Measurements from ENCODE around the gene DYNLRB2.

The DYNLRB2 gene

DNA sequence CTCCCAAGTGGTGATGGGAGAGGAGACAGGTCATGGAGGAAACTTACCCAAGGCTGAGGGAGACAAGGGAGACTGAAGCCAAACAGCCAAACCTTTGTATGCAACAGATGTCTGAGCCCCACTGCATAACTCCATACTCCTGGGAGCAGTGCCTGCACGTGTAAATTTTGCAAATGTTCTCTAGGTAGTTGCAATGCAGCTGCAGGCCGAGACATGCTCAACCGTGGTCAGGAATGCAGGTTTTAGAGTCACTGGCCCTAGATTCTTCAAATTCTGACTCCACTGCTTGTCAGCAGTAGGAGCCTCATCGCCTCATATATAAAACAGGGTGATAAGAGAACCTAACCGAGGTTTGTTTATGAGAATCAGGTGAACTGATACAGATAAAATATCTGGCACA lies 11.5 kb downstream of the DYNLRB2 start:
- no peak for DNase-seq (ENCODE audit: low read depth in 2 of 2)

DNA sequence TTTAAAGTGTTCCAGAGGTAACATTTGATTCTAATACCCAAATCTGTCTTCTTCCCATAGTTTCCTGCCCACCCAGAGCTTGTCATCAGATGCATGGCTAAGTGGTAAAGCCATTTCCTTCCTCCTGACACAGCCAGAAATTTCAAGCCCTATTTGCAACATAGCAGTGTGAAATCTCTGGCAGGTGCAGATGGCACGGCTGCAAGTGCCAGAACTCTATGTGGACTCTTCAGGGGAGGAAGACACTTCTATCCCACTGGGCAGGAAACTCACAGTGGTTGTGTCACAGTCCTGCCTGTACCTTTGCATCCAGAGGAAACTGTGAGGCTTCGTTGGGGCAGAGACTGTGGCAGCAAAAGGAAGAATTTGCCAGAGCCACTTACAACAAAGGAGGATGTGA lies 13.2 kb downstream of the DYNLRB2 start:
- no peak for DNase-seq (ENCODE audit: low read depth in 2 of 2)

DNA sequence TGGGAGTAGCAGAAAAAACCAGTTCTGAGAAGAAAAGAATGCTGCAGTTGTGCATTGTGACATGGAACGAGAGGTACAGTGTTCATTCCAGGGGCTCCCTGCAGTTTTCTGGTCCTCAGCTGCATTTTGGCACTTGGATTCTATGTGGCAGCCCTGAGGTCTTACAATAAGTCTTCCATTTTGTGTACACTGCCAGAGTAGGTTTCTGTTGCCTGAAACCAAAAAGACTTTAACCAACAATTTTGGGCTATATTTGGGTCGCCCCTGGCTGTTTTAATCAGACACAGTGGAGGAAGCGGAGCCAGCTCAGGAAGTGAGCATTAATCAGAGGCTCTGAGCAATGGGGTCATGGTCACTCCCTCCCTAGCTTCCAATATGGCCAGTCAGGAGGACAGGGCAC lies 15.7 kb downstream of the DYNLRB2 start:
- no peak for DNase-seq (ENCODE audit: low read depth in 2 of 2)

DNA sequence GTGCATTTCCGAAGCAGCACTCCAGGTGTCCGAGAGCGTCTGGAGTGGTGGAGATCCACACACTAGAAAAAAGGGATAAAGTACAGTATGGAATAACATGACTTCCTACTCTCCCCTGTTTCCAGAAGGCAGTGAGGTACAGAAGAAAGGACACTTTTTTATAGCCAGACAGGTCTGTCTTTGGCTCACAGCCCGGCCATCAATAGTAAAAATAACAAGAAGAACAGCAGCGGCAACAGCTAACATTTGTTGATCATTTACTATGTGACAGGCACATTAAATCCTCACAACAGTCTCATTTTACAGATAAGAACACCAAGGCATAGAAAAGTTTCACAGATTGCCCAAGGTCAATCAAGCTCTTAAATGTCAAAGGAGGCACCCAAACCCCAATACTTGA lies 16.2 kb downstream of the DYNLRB2 start:
- no peak for DNase-seq (ENCODE audit: low read depth in 2 of 2)

DNA sequence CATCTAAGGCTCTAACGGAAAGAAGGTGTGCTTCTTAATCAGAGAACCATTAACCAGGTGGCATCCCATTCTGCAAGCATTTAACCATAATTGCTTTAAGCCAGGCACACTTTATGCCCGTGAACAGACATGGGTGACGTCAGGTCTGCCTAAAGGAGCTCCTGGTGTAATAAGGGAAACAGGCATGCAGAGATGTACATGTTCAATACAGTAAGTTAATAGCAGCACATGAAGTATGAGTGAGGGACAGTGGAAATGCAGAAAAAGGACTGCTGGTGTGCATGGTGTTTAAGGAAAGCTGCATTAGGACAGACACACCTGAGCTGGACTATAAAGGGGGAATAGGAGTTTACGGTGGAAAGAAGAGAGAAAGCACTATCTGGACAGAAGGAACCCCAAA lies 18.6 kb downstream of the DYNLRB2 start:
- DNase-seq (ENCODE audit: low read depth in 2 of 2): no peak

DNA sequence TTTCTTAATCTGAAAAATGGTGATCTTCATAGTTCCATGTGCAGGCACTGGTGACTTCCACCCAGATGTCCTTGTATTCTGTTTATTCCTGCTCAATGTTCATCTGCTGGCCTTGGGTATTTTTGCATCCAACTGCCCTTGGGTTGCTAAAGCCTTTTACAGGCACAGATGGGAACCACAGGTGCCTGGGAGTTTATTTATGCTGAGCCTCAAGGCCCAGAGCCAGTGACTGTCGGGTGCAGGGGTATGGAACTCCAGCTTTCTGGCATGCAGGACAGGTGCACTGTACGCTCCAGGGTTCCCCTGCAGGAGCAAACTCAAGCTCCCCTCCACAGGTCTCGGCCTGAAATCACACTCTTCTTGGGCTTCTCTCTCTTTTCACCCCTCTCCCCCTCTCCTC lies 22.3 kb downstream of the DYNLRB2 start:
- no peak for DNase-seq (ENCODE audit: low read depth in 2 of 2)

DNA sequence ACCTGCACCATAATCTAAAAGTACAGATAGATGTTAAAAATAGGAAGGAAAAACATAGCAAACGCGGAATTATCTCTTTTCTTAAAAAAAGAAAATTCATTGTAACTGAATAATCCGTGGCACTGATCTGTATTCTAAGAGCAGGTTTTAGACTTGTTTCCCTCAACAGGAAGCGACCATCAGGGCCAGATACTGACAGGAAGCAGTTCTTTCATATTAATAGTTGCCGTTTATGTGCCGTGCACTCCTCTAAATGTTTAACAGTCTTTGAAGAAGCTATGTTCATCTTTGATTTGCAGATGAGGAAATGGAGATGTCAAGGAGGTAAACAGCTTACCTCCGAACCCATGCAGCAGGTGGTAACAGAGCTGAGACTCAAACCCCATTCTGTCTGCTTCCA lies 23.6 kb downstream of the DYNLRB2 start:
- no peak for DNase-seq (ENCODE audit: low read depth in 2 of 2)

DNA sequence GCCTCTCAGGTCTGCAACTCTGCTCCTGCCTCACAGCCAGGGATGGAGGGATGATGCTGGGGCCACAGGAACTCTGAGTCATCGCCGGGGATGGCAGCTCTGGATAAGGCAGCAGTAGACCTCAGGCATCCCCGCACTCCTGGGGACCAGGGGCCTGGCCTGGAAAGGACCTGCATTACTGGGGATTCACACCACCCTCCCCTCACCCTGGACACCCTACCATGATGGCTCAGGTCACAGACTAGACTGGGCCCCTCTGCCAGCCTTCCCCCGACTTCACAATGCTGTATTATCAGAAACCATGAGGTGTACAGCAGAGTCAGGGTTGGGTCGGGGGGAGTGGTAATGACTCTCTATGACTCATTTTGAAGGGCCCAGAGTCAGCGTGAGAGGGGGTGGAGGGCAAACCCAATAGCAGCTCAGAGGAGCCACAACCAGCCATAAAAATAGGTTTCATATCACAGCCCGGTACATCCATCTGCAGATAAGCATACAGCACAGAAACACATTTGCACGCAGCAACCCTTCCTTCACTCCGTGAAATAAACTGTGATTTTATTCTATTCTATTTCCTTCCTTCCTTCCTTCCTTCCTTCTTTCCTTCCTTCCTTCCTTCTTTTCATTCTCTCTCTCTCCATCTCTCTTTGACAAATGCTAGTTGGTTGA lies 28.8 kb downstream of the DYNLRB2 start:
- peak; percentile 74 to 80 for DNase-seq (ENCODE audit: low read depth in 2 of 2)

DNA sequence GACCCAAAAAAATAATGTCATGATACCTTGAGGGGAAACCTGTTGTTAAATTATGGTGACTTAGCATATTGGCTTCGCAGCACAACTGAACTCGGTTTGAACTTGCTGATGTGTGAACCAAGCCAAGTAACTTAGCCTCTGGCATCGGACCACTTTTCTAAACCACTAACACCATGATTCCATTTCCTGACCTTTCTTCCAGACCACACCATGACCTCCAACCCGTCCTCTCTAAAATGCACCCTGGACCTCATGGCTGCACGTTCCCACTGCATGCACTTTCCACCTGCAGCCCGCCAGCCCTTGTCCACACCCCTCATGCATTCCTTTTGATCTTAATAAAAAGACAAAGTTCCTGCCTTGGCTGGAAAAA lies 29.3 kb downstream of the DYNLRB2 start:
- no peak for DNase-seq (ENCODE audit: low read depth in 2 of 2)

DNA sequence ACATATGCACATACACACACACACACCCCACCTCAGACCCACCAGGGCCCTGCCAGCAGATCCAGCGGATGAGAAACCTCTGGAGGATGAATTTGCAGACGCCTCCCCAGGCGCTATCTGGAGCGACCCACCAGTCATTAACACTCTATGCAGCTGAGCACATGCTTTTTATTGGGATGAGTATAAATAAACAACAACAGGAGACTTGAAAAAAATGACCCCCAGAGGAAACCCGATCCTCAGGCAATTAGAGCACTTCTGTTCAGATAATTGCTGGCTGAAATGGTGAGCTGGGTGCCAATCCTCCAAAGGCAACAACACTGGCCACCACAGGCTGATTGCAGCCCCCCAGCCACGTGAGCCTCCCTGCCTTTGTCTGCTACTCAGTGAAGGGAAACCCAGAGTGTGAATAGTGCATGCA lies 32.9 kb downstream of the DYNLRB2 start:
- DNase-seq (ENCODE audit: low read depth in 2 of 2): no peak

DNA sequence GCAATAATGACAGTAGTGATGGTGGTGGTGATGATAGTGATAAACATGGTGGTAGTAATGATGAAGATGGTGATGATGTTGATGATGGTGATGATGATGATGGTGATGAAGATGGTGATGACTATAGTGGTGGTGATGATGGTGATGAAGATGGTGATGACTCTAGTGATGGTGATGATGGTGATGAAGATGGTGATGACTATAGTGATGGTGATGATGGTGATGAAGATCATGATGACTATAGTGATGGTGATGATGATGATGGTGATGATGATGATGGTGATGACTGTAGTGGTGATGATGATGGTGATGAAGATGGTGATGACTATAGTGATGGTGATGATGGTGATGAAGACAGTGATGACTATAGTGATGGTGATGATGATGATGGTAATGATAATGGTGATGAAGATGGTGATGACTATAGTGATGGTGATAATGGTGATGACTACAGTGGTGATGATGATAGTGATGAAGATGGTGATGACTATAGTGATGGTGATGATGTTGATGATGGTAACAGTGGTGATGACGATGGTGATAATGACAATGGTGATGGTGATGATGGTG lies 35.6 kb downstream of the DYNLRB2 start:
- DNase-seq (ENCODE audit: low read depth in 2 of 2): no peak

DNA sequence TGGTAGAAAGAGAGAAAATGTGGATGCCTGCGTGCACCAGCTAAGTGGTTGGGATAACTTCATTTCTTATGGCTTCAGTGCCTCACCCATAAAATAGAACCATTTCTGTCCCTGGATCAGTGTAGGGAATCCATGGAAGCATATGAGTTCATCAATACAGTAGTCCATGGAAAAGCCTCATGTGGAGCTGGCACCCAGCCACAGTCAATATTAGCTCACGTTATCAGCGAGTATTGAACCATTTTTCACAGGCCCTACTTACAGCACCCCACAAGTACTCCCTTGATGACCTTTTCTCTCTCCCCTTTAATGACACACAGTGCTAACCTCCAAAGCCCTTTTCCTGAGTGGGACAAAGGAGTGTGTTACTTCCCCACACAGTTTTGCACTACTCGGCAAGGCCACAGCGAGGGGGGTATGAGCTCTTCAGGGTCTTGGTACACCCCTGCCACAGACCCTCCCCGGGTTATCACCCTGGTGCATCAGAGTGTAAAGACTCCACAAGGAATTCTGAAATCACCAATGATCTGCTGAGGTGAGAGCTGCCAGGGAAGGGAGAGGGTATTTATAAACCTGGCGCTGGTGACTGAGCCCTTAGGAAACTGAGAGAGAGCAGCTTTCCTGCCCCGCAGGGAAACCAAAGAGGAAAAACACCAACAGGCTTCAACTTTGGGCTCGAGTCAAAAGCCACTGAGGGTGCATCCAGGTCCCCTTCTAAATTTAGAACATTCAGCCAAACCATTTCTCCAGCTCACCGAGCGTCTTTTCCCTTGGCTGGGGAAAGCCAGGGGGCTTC lies 36.9 kb downstream of the DYNLRB2 start:
- DNase-seq (ENCODE audit: low read depth in 2 of 2): no peak

DNA sequence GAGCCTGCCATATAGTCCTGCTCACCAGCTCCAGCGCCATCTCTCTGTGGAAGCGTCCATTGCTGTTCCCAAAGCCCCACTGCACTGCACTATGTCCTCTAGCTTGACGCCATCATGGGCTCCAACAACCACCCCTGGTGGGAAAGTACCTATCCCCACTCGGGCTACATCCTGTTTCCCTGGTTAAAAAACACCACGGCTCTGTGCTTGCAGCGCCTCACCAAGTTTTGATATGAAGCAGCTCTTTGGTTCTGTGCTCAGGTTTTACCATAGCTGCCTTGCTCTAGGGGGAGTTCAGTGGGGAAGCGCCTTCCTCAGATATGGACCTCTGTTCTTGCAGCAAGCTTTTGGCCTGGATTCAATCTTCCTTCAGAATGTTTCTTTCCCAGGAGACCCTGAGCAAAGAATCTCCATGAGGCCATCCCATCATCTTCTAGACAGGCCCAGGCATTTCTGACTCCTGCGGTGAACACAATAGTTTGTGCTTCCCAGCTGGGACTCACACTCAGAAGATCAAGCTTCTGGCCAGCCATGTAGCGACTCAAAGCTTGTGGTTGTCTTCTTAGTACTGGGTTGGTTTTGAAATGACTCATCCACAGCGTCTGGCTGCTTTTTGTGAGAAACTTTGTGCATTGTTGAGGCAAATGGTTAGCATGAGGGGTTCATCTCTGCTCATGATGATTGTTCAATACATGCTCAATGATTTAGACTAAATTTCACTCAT lies 39.5 kb downstream of the DYNLRB2 start:
- peak; percentile 71 to 72 for DNase-seq (ENCODE audit: low read depth in 2 of 2)

DNA sequence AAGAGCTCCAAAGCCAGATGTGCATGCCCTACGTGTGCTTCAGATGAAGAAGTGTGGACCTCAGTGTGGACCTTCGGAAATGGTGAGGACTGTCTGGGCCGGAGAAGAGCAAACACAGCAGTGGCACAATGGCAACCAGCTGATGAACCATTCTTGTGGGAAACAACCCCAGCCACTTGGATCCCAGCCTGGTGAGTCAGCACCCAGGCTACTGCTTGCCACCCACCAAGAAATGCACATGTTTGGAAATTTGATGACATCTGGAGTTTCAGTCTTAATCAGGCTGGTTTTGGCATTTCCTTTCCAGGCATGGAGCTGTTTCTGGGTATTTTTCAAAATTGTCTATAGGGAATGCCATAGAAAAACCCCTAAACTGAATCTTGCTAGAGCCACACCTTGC lies 42.7 kb downstream of the DYNLRB2 start:
- DNase-seq (ENCODE audit: low read depth in 2 of 2): peak; percentile 49 to 61

DNA sequence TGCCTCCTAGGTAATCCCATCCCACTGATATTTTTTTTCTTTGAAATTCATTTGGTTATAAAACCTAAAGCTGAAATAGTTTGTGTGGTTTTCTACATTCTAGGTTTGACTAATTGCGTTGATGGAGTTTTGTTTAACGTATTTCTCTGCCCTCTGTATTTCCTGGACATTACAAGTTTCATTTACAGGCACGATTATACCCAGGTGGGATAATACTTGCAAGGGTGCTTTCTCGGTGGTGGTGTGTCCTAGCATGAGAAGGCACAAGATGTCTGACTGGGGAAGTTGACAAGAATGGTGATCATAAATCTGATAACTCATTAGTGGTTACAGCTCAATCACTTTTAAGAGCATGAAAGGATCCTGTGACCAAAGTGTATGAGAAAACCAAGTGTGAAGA lies 45.0 kb downstream of the DYNLRB2 start:
- no peak for DNase-seq (ENCODE audit: low read depth in 2 of 2)

DNA sequence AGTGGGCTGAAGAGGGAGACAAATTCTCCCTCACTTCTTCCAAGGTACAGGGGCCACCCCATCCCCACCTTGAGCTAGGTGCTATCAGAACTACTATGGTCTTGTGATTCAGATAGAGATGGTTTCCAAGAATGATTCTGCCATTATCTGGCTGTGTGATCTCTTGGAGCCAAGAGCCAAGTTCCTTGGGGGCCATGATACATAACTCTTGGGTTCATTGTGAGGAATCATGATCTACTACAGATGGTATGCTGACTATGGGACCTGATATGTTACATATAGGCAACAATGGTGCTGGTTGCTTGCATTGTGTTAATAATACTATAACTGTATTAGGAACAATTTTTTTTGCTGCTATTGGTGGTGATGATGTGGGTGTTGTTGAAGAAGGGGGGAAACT lies 45.7 kb downstream of the DYNLRB2 start:
- DNase-seq (ENCODE audit: low read depth in 2 of 2): no peak

DNA sequence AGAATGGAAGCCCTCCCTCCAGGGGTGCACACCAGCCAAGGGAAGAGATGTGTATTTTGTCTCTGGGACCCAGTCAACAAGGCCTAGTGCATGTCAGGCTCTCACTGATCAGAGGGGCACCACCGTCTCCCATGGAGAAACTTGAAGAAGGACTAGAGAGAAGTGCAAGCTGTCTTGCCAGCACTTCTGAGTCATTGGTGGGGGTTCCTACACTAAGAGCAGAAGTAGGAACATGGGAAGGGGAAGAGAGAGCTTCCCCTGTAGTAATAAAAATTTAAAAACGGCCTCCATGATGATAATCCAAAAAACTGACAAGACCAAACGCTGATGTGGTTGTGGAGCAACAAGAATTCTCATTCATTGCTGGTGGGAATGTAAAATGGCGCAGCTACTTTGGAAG lies 46.3 kb downstream of the DYNLRB2 start:
- no peak for DNase-seq (ENCODE audit: low read depth in 2 of 2)

DNA sequence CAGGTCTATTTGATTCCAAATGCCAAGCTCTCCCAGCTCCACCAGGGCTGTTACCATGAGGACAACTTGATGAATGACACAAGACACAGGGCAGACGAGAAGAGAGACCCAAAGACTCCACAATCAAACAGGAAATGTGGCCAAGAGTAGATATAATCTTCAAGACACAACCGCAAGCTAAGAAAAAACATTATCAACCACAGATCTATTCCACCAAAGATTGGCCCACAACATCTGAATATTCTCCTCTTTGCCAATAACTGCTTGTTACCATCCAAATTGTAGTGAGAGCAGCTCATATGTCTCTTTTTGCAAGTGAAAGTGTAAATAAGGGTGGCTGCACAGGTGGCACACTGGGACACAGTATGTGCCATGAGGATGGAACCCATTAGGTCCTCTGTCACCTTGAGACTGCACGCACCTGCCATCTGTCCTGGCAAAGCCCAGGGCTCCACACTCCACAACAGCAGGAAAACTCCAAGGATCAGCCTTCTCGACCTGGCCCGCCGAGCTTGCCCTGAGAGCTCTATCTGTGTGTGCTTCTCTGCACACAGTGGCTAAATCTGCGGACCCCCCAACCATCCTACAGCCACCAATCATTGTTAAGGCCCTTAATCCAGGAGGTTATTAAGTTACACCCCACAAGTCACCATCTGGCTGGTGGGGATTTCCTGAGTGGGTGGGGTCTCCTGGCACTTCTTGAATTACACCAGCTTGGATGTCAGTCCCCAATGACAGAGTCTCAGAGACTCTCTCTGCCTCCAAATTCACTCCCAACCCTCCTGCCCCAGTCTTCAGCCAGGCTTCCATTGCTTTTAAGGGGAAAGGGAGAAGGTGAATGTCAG lies 50.5 kb downstream of the DYNLRB2 start:
- DNase-seq (ENCODE audit: low read depth in 2 of 2): no peak

DNA sequence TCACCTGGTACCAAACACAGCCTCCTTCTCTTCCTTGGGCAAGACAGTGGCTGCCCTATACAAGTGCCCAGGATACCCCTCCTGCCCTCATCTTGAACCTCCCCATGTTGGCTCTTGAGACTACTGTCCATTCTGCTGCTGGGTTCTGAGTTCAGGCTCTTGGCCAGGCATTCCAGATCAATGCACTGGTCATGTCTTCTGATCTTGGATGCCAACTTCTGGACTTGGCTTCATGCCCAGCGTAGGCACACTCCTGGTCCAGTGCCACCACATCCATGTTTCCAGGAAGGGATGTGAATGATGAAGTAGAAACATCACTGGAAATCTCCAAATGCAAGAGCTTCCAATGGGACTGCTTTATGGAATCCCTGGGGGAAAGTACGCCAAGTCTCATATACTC lies 51.5 kb downstream of the DYNLRB2 start:
- no peak for DNase-seq (ENCODE audit: low read depth in 2 of 2)

DNA sequence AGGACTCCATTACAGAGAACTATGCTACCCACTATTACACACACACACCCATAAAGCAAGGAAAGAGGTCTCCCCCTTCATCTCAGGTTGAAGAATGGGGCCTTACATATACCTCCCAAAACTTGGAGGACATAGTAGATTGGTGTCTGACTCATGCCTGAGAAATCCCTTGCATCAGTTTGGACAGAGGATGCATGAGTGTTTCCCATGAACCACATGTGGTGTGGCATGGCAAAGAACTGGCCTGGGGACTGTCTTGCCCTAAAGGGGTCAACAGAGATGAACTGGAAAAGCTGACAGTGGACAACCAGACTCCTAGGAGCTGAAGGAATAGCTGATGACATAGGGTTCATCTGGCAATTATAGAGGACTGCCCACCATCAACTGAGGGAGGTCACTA lies 54.0 kb downstream of the DYNLRB2 start:
- no peak for DNase-seq (ENCODE audit: low read depth in 2 of 2)

DNA sequence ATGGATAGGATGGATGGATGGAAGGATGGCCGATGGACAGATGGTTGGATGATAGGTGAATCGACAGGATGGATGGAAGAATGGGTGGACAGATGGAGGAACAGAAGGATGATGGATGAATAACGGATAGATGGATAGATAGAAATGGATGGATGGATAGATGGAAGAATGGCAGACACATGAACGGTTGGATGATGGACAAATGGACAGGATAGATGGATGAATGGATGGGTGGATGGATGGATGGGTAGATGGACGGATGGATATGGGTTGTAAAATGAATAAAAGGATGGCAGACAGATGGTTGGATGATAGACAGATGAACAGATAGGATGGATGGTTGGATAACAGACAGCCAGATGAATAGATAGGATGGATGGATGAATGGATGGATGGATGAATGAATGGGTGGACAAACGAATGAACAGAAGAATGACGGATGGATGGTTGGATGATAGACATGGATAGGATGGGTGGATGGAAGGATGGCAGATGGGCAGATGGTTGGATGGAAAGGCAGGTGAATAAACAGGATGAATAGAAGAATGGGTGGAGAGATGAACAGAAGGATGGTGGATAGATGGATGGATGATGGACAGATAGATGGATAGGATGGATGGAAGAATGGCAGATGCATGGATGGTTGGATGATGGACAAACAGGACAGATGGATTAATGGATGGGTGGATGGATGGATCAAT lies 55.9 kb downstream of the DYNLRB2 start:
- DNase-seq (ENCODE audit: low read depth in 2 of 2): no peak
